ENCODE results near the gene TNKS1BP1.
A peak's percentile ranks its signal among the peaks of the same experiment; 100 is the strongest.

The TNKS1BP1 gene

DNA sequence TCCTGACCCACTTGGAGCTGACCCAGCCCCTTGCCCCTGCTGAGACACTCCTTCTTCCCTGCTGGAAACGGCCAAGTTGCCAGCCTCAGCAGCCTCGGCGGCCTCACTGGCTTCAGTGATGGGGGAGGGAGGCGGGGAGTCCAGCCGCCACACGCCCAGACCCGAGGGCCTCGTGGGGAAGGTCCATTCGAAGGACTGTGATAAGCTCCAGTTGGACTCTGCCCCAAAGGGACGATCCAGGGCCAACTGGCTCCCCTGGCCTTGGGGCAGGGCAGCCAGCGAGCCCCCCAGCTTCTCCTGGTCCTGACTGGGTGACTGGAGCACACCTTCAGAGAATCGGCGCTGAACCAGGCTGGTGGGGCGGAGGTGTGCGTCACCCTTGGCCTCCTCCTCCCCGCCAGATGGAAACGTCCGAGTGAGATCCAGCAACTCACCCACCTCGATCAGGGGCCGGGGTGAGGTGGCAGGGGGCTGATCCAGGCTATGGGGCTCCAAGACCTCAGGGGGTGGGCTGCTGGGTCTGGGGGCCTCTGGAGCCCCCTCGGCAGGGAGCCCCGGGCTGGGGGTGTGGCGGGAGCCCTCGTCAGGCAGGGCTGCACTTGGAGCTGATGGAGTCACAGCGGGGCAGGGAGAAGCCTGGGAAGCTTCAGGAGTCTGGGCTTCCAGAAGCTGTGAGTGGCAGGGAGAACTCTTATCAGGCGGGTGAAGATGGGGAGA, 11.5 kb downstream of the TNKS1BP1 start:
- Histone ChIP-seq H3K36me3 (ENCODE audit: control insufficient read depth, insufficient read depth, low read length) (peaks cover 61% of the 10 kb centered on the region), H3K4me3 (ENCODE audit: low read length) (no peak overlapping the region), H3K9me3 (ENCODE audit: control insufficient read depth, low read length) (no peaks in the 10 kb centered on the region), H3K27me3 (ENCODE audit: control insufficient read depth, insufficient read depth, low read length) (no peaks in the 10 kb centered on the region), H3K9ac (ENCODE audit: low read length) (no peak overlapping the region), H3K4me1 (ENCODE audit: control insufficient read depth, insufficient read depth, low read length) (peaks cover 90% of the 10 kb centered on the region)

DNA sequence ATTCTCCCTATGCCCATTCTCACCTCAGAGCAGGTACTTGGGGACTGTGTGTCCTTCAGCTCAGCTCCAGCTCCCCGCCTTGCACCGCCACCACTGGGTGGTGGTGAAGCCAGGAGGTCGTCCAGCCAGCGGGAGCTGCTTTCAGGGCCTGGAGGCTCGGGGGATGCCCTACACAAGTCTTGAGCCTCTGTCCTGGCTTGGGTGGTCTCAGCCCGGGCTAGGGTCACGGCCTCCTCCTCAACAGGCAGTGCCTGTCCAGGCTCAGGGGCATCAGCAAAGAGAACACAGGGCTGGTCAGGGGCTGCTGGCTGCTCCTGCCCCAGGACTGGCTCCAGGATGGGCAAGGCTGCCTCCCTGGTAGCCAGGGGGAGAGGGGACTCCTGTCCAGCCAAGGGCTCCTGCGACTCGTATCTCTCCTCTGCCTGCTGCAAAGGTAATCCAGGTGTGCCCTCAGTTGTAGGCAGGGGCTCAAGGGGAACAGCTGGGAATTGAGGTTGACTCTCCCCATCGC, 12.2 kb downstream of the TNKS1BP1 start:
- Histone ChIP-seq H3K9ac (ENCODE audit: low read length) (peak overlapping the region; percentile 71), H3K27me3 (ENCODE audit: control insufficient read depth, insufficient read depth, low read length) (no peaks in the 10 kb centered on the region), H3K4me1 (ENCODE audit: control insufficient read depth, insufficient read depth, low read length) (peaks cover 89% of the 10 kb centered on the region), H3K4me3 (ENCODE audit: low read length) (no peak overlapping the region), H3K9me3 (ENCODE audit: control insufficient read depth, low read length) (no peaks in the 10 kb centered on the region), H3K36me3 (ENCODE audit: control insufficient read depth, insufficient read depth, low read length) (peaks cover 59% of the 10 kb centered on the region)

GRCh38 chr11:57311109-57311936, 13.4 kb downstream of the TNKS1BP1 start:
- Histone ChIP-seq H3K27me3 (ENCODE audit: control insufficient read depth, insufficient read depth, low read length) (no peaks in the 10 kb centered on the region), H3K9me3 (ENCODE audit: control insufficient read depth, low read length) (no peaks in the 10 kb centered on the region), H3K4me1 (ENCODE audit: control insufficient read depth, insufficient read depth, low read length) (peaks cover 88% of the 10 kb centered on the region), H3K4me3 (ENCODE audit: low read length) (peak overlapping the region; percentile 58), H3K9ac (ENCODE audit: low read length) (peak overlapping the region; percentile 71), H3K36me3 (ENCODE audit: control insufficient read depth, insufficient read depth, low read length) (peaks cover 54% of the 10 kb centered on the region)

DNA sequence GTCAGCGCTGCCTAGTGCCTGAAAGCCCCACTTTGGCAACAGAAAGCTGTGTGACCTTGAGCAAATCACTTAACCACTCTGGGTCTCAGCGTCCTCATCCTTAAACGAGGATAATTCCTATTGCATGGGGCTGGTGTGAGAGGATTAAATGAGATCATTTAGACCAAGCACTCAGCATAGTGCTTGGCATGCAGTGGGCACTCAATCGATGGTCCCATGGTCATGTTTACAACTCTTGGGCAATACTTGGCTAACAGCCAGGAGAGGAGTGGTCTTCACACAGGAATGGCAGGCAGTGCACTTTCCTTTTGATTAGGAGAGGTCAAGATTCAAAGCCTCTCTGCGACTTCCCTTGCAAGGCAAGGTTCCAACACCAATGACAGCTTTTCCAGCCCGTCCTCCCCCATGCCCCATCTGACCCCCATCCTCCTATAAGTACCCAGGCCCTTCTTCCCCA, 14.1 kb downstream of the TNKS1BP1 start:
- Histone ChIP-seq H3K9me3 (ENCODE audit: control insufficient read depth, low read length) (no peaks in the 10 kb centered on the region), H3K27me3 (ENCODE audit: control insufficient read depth, insufficient read depth, low read length) (no peaks in the 10 kb centered on the region), H3K9ac (ENCODE audit: low read length) (peak overlapping the region; percentile 71), H3K36me3 (ENCODE audit: control insufficient read depth, insufficient read depth, low read length) (peaks cover 51% of the 10 kb centered on the region), H3K4me3 (ENCODE audit: low read length) (peak overlapping the region; percentile 58), H3K4me1 (ENCODE audit: control insufficient read depth, insufficient read depth, low read length) (peaks cover 83% of the 10 kb centered on the region)

- Histone ChIP-seq H3K9me3 (ENCODE audit: control insufficient read depth, low read length) (no peaks in the 10 kb centered on the region), H3K36me3 (ENCODE audit: control insufficient read depth, insufficient read depth, low read length) (peaks cover 51% of the 10 kb centered on the region), H3K27me3 (ENCODE audit: control insufficient read depth, insufficient read depth, low read length) (no peaks in the 10 kb centered on the region), H3K4me1 (ENCODE audit: control insufficient read depth, insufficient read depth, low read length) (peaks cover 83% of the 10 kb centered on the region), H3K9ac (ENCODE audit: low read length) (peak overlapping the region; percentile 71), H3K4me3 (ENCODE audit: low read length) (peak overlapping the region; percentile 58)
These were observed 14.7 kb downstream of the TNKS1BP1 start for GRCh38 chr11:57310091-57310490.

DNA sequence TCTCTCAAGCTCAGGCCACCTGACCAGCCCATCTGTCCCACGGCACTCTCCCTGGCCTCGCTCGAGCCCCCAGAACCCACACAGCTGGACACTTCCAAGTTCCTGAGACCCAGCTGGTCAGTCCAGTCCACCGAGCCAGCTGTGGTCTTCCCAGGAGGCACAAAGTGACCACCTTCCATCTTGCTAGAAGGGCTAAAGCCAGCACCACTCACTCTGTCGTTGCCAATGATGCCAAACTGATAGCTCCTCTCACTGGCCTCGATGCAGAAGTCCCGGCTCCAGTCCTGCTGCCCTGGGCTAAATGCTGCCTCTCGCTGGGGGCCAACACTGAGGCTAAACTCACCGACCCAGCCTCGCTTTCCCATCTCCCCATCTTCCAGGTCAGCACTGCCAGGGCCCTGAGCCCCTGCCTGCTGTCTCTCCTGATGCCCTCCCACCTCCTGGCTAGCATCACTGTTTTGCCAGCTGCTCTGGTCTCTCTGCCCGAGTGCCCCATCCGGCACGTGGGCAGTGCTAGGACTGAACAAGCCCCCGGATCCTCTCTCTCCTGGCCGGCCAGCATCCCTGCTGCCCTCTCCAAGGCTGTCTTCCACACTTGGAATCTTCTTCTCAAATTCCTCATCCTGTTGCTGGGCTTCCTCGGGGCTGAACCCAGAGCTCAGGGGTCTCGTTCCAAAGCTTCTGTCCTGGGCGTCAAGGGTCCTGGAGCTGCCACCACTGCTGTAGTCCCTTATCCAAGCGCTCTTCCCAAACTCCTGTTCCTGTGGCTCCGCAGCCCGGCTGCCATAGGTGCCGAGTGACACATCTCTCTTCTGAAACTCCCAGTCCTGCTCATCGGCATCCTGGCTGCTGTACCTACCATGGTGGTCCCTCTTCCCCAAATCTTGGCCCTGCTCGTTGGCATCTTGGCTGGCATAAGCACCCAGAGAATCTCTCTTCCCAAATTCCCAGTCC, 15.4 kb downstream of the TNKS1BP1 start:
- H3K4me1 ChIP-seq (ENCODE audit: control insufficient read depth, insufficient read depth, low read length), result peaks cover 88% of the 10 kb centered on the region
- H3K4me3 ChIP-seq (ENCODE audit: low read length), result no peak overlapping the region
- peak overlapping the region; percentile 0 for H3K9ac ChIP-seq (ENCODE audit: low read length)
- H3K9me3 ChIP-seq (ENCODE audit: control insufficient read depth, low read length), result no peaks in the 10 kb centered on the region
- no peaks in the 10 kb centered on the region for H3K27me3 ChIP-seq (ENCODE audit: control insufficient read depth, insufficient read depth, low read length)
- peaks cover 46% of the 10 kb centered on the region for H3K36me3 ChIP-seq (ENCODE audit: control insufficient read depth, insufficient read depth, low read length)

GRCh38 chr11:57308426-57309060, 16.2 kb downstream of the TNKS1BP1 start:
- Histone ChIP-seq H3K4me1 (ENCODE audit: control insufficient read depth, insufficient read depth, low read length) (peaks cover 92% of the 10 kb centered on the region), H3K27me3 (ENCODE audit: control insufficient read depth, insufficient read depth, low read length) (no peaks in the 10 kb centered on the region), H3K9ac (ENCODE audit: low read length) (peak overlapping the region; percentile 0), H3K9me3 (ENCODE audit: control insufficient read depth, low read length) (no peaks in the 10 kb centered on the region), H3K4me3 (ENCODE audit: low read length) (no peak overlapping the region), H3K36me3 (ENCODE audit: control insufficient read depth, insufficient read depth, low read length) (peaks cover 41% of the 10 kb centered on the region)

GRCh38 chr11:57307666-57308270, 17.0 kb downstream of the TNKS1BP1 start:
- Histone ChIP-seq H3K27me3 (ENCODE audit: control insufficient read depth, insufficient read depth, low read length) (no peaks in the 10 kb centered on the region), H3K4me3 (ENCODE audit: low read length) (no peak overlapping the region), H3K9ac (ENCODE audit: low read length) (no peak overlapping the region), H3K4me1 (ENCODE audit: control insufficient read depth, insufficient read depth, low read length) (peaks cover 87% of the 10 kb centered on the region), H3K36me3 (ENCODE audit: control insufficient read depth, insufficient read depth, low read length) (peaks cover 39% of the 10 kb centered on the region), H3K9me3 (ENCODE audit: control insufficient read depth, low read length) (no peaks in the 10 kb centered on the region)

DNA sequence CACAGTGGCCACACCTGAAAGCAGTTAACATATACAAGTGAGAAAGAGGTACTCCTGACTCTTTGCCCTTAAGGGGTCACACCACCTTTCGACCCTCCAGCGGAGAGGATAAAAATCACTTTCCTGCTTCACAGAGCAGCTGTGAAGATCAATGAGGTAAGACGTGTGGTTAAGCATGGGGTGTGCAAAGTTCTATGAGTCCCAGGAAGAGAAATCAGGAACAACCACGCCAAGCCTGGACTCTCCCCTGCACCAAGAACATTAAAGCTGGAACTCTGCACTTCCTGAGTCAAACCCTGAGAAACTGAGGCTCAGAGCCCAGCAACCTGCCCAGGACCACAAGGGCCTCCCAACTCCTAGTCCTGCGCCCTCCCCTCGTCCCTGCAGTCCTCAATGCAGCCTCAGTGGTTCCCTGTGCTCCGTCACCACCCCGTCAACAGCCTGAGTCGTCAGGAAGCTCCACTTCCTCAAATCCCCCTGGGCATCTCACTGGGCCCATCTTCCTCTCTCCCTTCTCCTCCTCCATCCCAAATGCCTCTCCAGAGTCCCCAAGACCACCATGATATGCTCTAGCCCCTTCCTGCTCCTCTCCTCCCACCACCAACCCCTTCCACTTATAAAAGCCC, 17.7 kb downstream of the TNKS1BP1 start:
- Histone ChIP-seq H3K4me1 (ENCODE audit: control insufficient read depth, insufficient read depth, low read length) (peaks cover 79% of the 10 kb centered on the region), H3K4me3 (ENCODE audit: low read length) (no peak overlapping the region)

DNA sequence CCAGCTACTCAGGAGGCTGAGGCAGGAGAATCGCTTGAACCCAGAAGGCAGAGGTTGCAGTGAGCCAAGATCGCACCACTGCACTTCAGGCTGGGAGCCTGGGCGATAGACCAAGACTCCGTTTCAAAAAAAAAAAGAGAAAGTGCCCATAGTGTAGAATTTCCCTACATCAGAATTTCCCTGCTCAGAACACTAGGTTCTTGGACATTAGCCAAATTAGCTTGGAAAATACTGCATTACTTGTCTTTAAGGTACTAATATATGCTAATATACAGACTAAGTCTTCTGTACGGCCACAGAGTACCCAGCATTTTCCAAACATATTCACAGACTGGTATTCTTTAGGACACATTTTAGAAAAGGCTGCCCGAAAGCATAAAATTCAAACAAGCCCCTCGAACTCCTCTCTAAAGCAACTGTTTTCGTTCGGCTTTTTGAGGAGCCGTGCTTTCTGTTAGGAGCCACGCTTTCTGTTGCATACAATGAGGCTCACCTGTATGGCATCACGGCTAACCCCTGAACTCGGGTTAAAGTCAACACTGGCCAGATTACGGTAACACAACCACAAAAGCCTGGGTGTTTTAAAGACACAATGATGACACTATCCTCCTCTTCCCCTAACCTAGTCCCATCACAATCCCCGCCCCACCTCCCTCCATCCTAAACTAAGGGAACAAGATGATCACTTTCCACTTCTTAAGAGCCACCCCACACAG, 18.4 kb downstream of the TNKS1BP1 start:
- Histone ChIP-seq H3K4me1 (ENCODE audit: control insufficient read depth, insufficient read depth, low read length) (peaks cover 72% of the 10 kb centered on the region), H3K36me3 (ENCODE audit: control insufficient read depth, insufficient read depth, low read length) (peaks cover 36% of the 10 kb centered on the region)

More for the DNA sequence above, 17.7 kb downstream of the TNKS1BP1 start:
- Histone ChIP-seq H3K27me3 (ENCODE audit: control insufficient read depth, insufficient read depth, low read length) (no peaks in the 10 kb centered on the region), H3K9me3 (ENCODE audit: control insufficient read depth, low read length) (no peaks in the 10 kb centered on the region), H3K36me3 (ENCODE audit: control insufficient read depth, insufficient read depth, low read length) (peaks cover 36% of the 10 kb centered on the region), H3K9ac (ENCODE audit: low read length) (no peak overlapping the region)

More for the DNA sequence above, 18.4 kb downstream of the TNKS1BP1 start:
- Histone ChIP-seq H3K9me3 (ENCODE audit: control insufficient read depth, low read length) (no peaks in the 10 kb centered on the region), H3K4me3 (ENCODE audit: low read length) (no peak overlapping the region), H3K27me3 (ENCODE audit: control insufficient read depth, insufficient read depth, low read length) (no peaks in the 10 kb centered on the region), H3K9ac (ENCODE audit: low read length) (no peak overlapping the region)

All from mucosa of stomach (tissue), 1 donor.